Neural progenitor cell (in vitro differentiated cells): ENCODE results near the gene PPP6R3. TPM values are rescaled to one million over a fixed set of nuclear protein-coding genes. Genes with fewer than 3 reads are reported as not detected.

Experiments
- DNase-seq: peaks from one replicate; pipeline ENCODE4 v3.0.0-alpha.2; 2016; ENCODE audit warnings: low spot score
- H2AFZ ChIP-seq: fragments of 200-600 bp; sonication (generic); replicated peaks from 2 replicates; pipeline ENCODE4 v1.6.1; 2016; ENCODE audit warnings: antibody characterized with exemption
- H3F3A ChIP-seq: fragments of 200-600 bp; sonication (generic); 2 replicates; pipeline ENCODE4 v1.6.1; 2016; ENCODE audit warnings: antibody characterized with exemption, low read depth
- H3K27ac ChIP-seq: fragments of 200-600 bp; sonication (generic); 2 replicates; pipeline ENCODE4 v1.5.1; 2016; ENCODE audit warnings: mild to moderate bottlenecking
- H3K27me3 ChIP-seq: fragments of 200-600 bp; sonication (generic); 2 replicates; pipeline ENCODE4 v1.6.1; 2016; ENCODE audit warnings: mild to moderate bottlenecking, moderate library complexity
- H3K36me3 ChIP-seq: fragments of 200-600 bp; sonication (generic); 2 replicates; pipeline ENCODE4 v1.5.1; 2016
- H3K4me1 ChIP-seq: fragments of 200-600 bp; sonication (generic); 2 replicates; pipeline ENCODE4 v1.6.1; 2016; ENCODE audit warnings: mixed run types
- H3K4me2 ChIP-seq: fragments of 200-600 bp; sonication (generic); 2 replicates; pipeline ENCODE4 v1.6.1; 2016
- H3K4me3 ChIP-seq: fragments of 200-600 bp; sonication (generic); 2 replicates; pipeline ENCODE4 v1.5.1; 2016
- H3K79me2 ChIP-seq: fragments of 200-600 bp; sonication (generic); 2 replicates; pipeline ENCODE4 v1.6.1; 2016; ENCODE audit warnings: low read depth
- H3K9ac ChIP-seq: fragments of 200-600 bp; sonication (generic); 2 replicates; pipeline ENCODE4 v1.6.1; 2016
- H3K9me3 ChIP-seq: fragments of 200-600 bp; sonication (generic); 2 replicates; pipeline ENCODE4 v1.5.1; 2016; ENCODE audit warnings: low read depth
- H4K20me1 ChIP-seq: fragments of 200-600 bp; sonication (generic); 2 replicates; pipeline ENCODE4 v1.6.1; 2016; ENCODE audit warnings: low read depth
- H3K27ac Mint-ChIP-seq: 3 replicates; pipeline ENCODE4 v1.8.0; 2021; ENCODE audit warnings: mixed read lengths
- H3K27me3 Mint-ChIP-seq: 2 replicates; pipeline ENCODE4 v1.8.0; 2022; ENCODE audit warnings: low read depth, mild to moderate bottlenecking, inconsistent platforms, moderate library complexity, mixed read lengths; ENCODE audit not compliant: insufficient read depth
- H3K36me3 Mint-ChIP-seq: 3 replicates; pipeline ENCODE4 v1.8.0; 2021; ENCODE audit warnings: mixed read lengths
- H3K4me1 Mint-ChIP-seq: 3 replicates; pipeline ENCODE4 v1.8.0; 2021; ENCODE audit warnings: mixed read lengths
- H3K4me3 Mint-ChIP-seq: 3 replicates; pipeline ENCODE4 v1.8.0; 2021; ENCODE audit warnings: mild to moderate bottlenecking, moderate library complexity, mixed read lengths
- H3K9me3 Mint-ChIP-seq: 3 replicates; pipeline ENCODE4 v1.8.0; 2020; ENCODE audit warnings: mixed read lengths
- EZH2 ChIP-seq: fragments of 200-600 bp; sonication (generic); IDR thresholded peaks from 2 replicates; pipeline ENCODE4 v1.6.1; 2017; ENCODE audit warnings: antibody characterized with exemption, mild to moderate bottlenecking, moderate library complexity
- EZH2phosphoT487 ChIP-seq: fragments of 200-600 bp; sonication (generic); IDR thresholded peaks from 2 replicates; pipeline ENCODE4 v1.6.1; 2017; ENCODE audit warnings: antibody characterized with exemption
- total RNA-seq: library from RNA; depleted of rRNA; stranded (reverse); fragments of >200 nt; gene quantifications from 2 replicates; pipeline ENCODE4 v1.2.3, GENCODE V29; 2015; ENCODE audit warnings: low replicate concordance
- TF ChIP-seq, protein P1 (sequence below): fragments of 200-600 bp; sonication (generic); IDR thresholded peaks from 2 replicates; pipeline ENCODE4 v1.5.1; 2017; ENCODE audit warnings: antibody characterized with exemption, mild to moderate bottlenecking

The PPP6R3 gene
- total RNA-seq, 1 donor from 2014 or later = 197 TPM

DNA sequence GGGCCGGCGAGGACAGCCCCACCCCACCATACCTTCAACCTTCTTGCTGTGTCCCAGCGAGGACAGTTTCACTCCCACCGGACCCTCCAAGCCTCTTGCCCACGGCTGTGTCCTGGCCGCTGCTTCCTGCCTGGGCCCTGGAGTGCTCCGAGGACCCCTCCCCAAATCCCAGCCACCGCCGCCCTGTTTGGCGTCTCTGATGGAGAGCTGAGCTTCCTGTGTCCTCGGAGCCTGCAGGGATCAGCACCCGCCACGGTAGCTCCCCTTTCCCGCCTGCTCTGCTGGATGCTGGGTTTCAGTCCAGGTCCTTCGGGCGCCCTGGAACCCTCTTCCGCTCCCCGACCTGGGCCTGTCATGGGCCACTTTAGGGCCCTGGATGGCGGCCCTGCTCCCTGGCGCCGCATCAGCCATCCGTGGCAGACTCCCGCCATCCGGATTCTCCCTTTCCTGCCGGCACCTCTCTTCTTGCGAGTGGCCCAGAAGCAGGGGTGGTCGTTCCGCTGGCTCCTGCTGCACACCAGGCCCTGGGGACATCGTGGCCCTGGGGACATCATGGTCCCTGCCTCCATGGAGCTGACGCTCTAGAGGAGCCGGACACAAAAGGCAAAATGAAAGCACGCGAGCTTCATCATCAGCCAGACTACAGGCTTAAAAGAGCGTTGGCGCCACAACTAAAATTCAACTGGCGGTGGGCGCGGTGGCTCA is 189.5 kb downstream of the PPP6R3 start:
- Histone ChIP-seq H3K27ac (no peak overlapping the region), H2AFZ (no peak overlapping the region), H3K27me3 (no peaks in the 10 kb centered on the region), H3K9ac (no peak overlapping the region), H4K20me1 (no peaks in the 10 kb centered on the region), H3K4me2 (no peak overlapping the region), H3K4me1 (no peaks in the 10 kb centered on the region), H3K36me3 (no peaks in the 10 kb centered on the region), H3K4me3 (no peak overlapping the region), H3F3A (no peaks in the 10 kb centered on the region), H3K9me3 (no peaks in the 10 kb centered on the region), H3K79me2 (no peaks in the 10 kb centered on the region)
- H3K36me3 Mint-ChIP-seq = no peaks in the 10 kb centered on the region
- peaks cover 19% of the 10 kb centered on the region for H3K9me3 Mint-ChIP-seq
- H3K4me3 Mint-ChIP-seq = no peak overlapping the region
- TF ChIP-seq EZH2phosphoT487 = no peak
- TF ChIP-seq EZH2 = no peak
- TF ChIP-seq, protein P1, sequence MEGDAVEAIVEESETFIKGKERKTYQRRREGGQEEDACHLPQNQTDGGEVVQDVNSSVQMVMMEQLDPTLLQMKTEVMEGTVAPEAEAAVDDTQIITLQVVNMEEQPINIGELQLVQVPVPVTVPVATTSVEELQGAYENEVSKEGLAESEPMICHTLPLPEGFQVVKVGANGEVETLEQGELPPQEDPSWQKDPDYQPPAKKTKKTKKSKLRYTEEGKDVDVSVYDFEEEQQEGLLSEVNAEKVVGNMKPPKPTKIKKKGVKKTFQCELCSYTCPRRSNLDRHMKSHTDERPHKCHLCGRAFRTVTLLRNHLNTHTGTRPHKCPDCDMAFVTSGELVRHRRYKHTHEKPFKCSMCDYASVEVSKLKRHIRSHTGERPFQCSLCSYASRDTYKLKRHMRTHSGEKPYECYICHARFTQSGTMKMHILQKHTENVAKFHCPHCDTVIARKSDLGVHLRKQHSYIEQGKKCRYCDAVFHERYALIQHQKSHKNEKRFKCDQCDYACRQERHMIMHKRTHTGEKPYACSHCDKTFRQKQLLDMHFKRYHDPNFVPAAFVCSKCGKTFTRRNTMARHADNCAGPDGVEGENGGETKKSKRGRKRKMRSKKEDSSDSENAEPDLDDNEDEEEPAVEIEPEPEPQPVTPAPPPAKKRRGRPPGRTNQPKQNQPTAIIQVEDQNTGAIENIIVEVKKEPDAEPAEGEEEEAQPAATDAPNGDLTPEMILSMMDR = no peak
- no peak for DNase-seq
- no peak overlapping the region for H3K27ac Mint-ChIP-seq
- no peaks in the 10 kb centered on the region for H3K27me3 Mint-ChIP-seq
- H3K4me1 Mint-ChIP-seq = no peaks in the 10 kb centered on the region

DNA sequence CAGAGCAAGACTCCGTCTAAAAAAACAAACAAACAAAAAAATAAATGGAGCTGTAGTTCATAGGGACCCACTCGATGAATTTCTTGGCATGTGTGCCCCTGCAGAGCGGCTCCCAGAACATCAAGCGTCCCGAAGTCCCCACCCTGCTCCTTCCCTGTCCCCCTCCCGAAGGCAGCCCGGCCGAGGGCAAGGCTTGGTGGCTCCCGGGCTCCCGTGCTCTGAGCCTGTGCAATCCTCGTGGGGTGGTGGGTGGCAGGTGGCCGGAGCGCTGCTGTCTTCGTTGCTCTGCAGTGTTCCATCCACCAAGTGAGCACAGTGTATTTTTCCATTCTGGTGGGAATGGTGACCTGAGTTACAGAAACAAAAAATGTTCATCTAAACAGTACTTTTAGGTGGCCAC is 190.2 kb downstream of the PPP6R3 start:
- Histone ChIP-seq H3K4me3 (no peak overlapping the region), H3K36me3 (no peaks in the 10 kb centered on the region), H3K9me3 (no peaks in the 10 kb centered on the region), H3K27me3 (no peaks in the 10 kb centered on the region), H3K4me1 (no peaks in the 10 kb centered on the region), H3K79me2 (no peaks in the 10 kb centered on the region), H2AFZ (no peak overlapping the region), H3K9ac (no peak overlapping the region), H3K4me2 (no peak overlapping the region), H4K20me1 (no peaks in the 10 kb centered on the region), H3F3A (no peaks in the 10 kb centered on the region), H3K27ac (no peak overlapping the region)
- Mint-ChIP-seq H3K9me3 (peaks cover 24% of the 10 kb centered on the region), H3K4me3 (no peak overlapping the region), H3K27ac (no peak overlapping the region), H3K36me3 (no peaks in the 10 kb centered on the region), H3K4me1 (no peaks in the 10 kb centered on the region), H3K27me3 (peaks cover 2% of the 10 kb centered on the region)
- DNase-seq = no peak
- no peak for TF ChIP-seq EZH2phosphoT487
- TF ChIP-seq EZH2 = no peak
- TF ChIP-seq, protein P1 = no peak

DNA sequence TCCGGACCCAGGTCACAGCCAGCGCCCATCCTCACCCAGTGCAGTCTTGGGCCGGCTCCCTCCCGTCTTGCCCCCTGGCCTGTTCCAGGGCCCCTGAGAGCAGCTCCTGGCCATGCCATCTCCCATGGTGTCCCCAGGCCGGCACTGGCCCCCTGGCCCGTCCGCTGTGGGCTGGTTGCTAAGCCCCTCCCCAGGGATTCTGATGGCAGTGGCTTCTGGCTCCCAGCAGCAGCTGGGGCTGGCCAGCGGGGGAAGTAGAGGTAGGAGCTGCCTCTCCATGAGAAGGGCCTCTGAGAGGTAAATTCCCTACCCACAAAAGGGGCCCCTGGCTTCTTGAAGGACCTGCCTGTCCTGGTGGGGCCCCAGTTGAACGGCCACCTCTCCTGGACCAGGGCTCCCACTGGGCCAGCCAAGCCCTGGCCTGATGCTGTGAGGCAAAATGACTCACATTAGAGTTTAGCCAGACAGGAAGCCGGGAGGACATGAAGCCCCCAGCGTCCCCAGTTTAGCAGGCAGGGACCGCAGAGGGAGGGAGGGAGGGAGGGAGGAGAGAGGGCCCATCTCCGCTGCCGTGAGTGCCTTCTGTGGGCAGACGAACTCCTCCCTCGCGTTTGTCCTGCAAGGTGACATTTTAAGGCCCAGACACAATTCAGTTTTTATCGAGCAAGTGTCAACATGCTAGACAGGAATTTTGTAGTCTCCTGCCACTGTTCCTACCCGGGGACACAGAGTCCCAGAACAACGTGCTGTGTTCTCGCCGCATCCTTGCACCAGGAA is 190.8 kb downstream of the PPP6R3 start:
- no peaks in the 10 kb centered on the region for H3K9me3 ChIP-seq
- no peak overlapping the region for H3K9ac ChIP-seq
- DNase-seq = no peak
- Mint-ChIP-seq H3K36me3 (no peaks in the 10 kb centered on the region), H3K9me3 (peaks cover 21% of the 10 kb centered on the region), H3K4me3 (no peak overlapping the region), H3K27ac (no peak overlapping the region), H3K4me1 (no peaks in the 10 kb centered on the region), H3K27me3 (peaks cover 3% of the 10 kb centered on the region)
- H3K4me2 ChIP-seq = no peak overlapping the region
- H4K20me1 ChIP-seq = no peaks in the 10 kb centered on the region
- no peaks in the 10 kb centered on the region for H3K4me1 ChIP-seq
- peak overlapping the region; percentile 17 for H2AFZ ChIP-seq
- no peaks in the 10 kb centered on the region for H3K79me2 ChIP-seq
- no peaks in the 10 kb centered on the region for H3F3A ChIP-seq
- H3K36me3 ChIP-seq = no peaks in the 10 kb centered on the region
- H3K4me3 ChIP-seq = no peak overlapping the region
- no peak overlapping the region for H3K27ac ChIP-seq
- H3K27me3 ChIP-seq = no peaks in the 10 kb centered on the region
- TF ChIP-seq, protein P1 = no peak
- TF ChIP-seq EZH2phosphoT487 (no peak), EZH2 (no peak)
